Measurements from ENCODE around the gene AGAP3. TPM values are rescaled to one million over a fixed set of nuclear protein-coding genes. Genes with fewer than 3 reads are reported as not detected.

AGAP3 gene
- total RNA-seq, 4 donors from 2014 or later, result 54.9 to 74.4 (median 63.8) TPM

GRCh38 chr7:151099486-151100211 is 13.4 kb downstream of the AGAP3 start:
- in situ Hi-C loops (cut with MboI; ENCODE audit: low pct_ligation_motif_present in 1 of 4, low pct_unique_long_range_greater_than_20kb in 1 of 4, low sequenced_read_pairs in 3 of 4), result loop anchor here in 1 of 4 donors (10.0 kb wide), 1 partner anchor 65 kb away; no protein-coding TSS in a partner anchor
- intact Hi-C loops (cut with DNase I; ENCODE audit: low total_unique reads), result no loop called here
- Histone ChIP-seq H3K9me3 (no peaks in the 10 kb centered on the region), H3K4me3 (no peak overlapping the region), H3K36me3 (no peaks in the 10 kb centered on the region), H3K27me3 (no peaks in the 10 kb centered on the region), H3K4me1 (peaks cover 0 to 4% (median 2%) of the 10 kb centered on the region in 4 donors), H3K27ac (no peak overlapping the region)
- TF ChIP-seq POLR2A (IDR thresholded peaks at IDR 0.05), result no peak
- no peak for TF ChIP-seq POLR2AphosphoS5 (IDR thresholded peaks at IDR 0.05)
- TF ChIP-seq CTCF (IDR thresholded peaks at IDR 0.05), result no peak
- TF ChIP-seq EP300 (IDR thresholded peaks at IDR 0.05; ENCODE audit: low read depth), result no peak
- no peak for DNase-seq
- 40 to 69% methylated on average over 1 to 19 of the region's 20 CpGs for WGBS, 2 donors (ENCODE audit: low coverage in 1 of 2)

DNA sequence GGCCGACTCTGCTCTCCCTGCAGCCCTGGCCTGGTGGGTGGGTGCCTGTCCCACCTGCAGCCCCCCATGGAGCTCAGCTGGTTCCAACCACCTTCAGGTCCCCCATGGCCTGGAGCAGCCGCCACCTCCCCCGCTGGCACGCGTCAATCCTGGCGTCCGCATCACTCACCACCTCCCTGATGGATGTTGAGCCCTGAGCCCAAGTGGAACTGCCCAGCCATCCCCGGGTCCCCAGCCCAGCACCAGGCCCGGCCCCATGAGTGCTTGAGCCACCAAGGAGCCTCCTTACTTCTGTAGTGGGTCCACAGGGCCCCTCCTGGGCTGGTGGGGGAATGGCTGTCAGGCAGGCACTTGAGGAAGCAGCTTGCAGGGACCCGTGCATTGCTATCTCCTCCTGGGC is 14.6 kb downstream of the AGAP3 start:
- Histone ChIP-seq H3K9me3 (no peaks in the 10 kb centered on the region), H3K4me3 (no peak overlapping the region), H3K36me3 (no peaks in the 10 kb centered on the region), H3K27me3 (no peaks in the 10 kb centered on the region), H3K27ac (no peak overlapping the region), H3K4me1 (peaks cover 0 to 3% (median 0%) of the 10 kb centered on the region in 4 donors)
- no peak for DNase-seq
- in situ Hi-C loops (cut with MboI; ENCODE audit: low pct_ligation_motif_present in 1 of 4, low pct_unique_long_range_greater_than_20kb in 1 of 4, low sequenced_read_pairs in 3 of 4) (loop anchor here in 1 of 4 donors (10.0 kb wide), 1 partner anchor 66 kb away; no protein-coding TSS in a partner anchor), intact Hi-C loops (cut with DNase I; ENCODE audit: low total_unique reads) (no loop called here)
- TF ChIP-seq POLR2A (IDR thresholded peaks at IDR 0.05), result no peak
- TF ChIP-seq EP300 (IDR thresholded peaks at IDR 0.05; ENCODE audit: low read depth), result no peak
- TF ChIP-seq POLR2AphosphoS5 (IDR thresholded peaks at IDR 0.05), result no peak
- TF ChIP-seq CTCF (IDR thresholded peaks at IDR 0.05), result no peak
- WGBS, 2 donors (ENCODE audit: low coverage in 1 of 2), result 96% methylated on average over 8 of the region's 10 CpGs; no CpG with 5 or more reads in 1 of the 2 donors

GRCh38 chr7:151101621-151102396 is 15.5 kb downstream of the AGAP3 start:
- intact Hi-C loops (cut with DNase I; ENCODE audit: low total_unique reads) (no loop called here), in situ Hi-C loops (cut with MboI; ENCODE audit: low pct_ligation_motif_present in 1 of 4, low pct_unique_long_range_greater_than_20kb in 1 of 4, low sequenced_read_pairs in 3 of 4) (loop anchor here in 1 of 4 donors (10.0 kb wide), 1 partner anchor 67 kb away; no protein-coding TSS in a partner anchor)
- WGBS, 2 donors (ENCODE audit: low coverage in 1 of 2), result 88 to 93% methylated on average over 3 to 24 of the region's 24 CpGs
- Histone ChIP-seq H3K4me3 (no peak overlapping the region), H3K9me3 (no peaks in the 10 kb centered on the region), H3K36me3 (no peaks in the 10 kb centered on the region), H3K27me3 (no peaks in the 10 kb centered on the region), H3K27ac (no peak overlapping the region), H3K4me1 (peaks cover 0 to 3% (median 0%) of the 10 kb centered on the region in 4 donors)
- TF ChIP-seq EP300 (IDR thresholded peaks at IDR 0.05; ENCODE audit: low read depth) (no peak), CTCF (IDR thresholded peaks at IDR 0.05) (no peak), POLR2A (IDR thresholded peaks at IDR 0.05) (no peak), POLR2AphosphoS5 (IDR thresholded peaks at IDR 0.05) (no peak)
- DNase-seq, result no peak

- Histone ChIP-seq H3K27me3 (no peaks in the 10 kb centered on the region), H3K4me3 (no peak overlapping the region), H3K9me3 (no peaks in the 10 kb centered on the region), H3K4me1 (peaks cover 0 to 3% (median 0%) of the 10 kb centered on the region in 4 donors), H3K27ac (no peak overlapping the region), H3K36me3 (no peaks in the 10 kb centered on the region)
- 80 to 82% methylated on average over 1 to 3 of the region's 3 CpGs for WGBS, 2 donors (ENCODE audit: low coverage in 1 of 2)
- DNase-seq, result no peak
- intact Hi-C loops (cut with DNase I; ENCODE audit: low total_unique reads) (no loop called here), in situ Hi-C loops (cut with MboI; ENCODE audit: low pct_ligation_motif_present in 1 of 4, low pct_unique_long_range_greater_than_20kb in 1 of 4, low sequenced_read_pairs in 3 of 4) (loop anchor here in 1 of 4 donors (10.0 kb wide), 1 partner anchor 68 kb away; no protein-coding TSS in a partner anchor)
- TF ChIP-seq CTCF (IDR thresholded peaks at IDR 0.05) (no peak), POLR2A (IDR thresholded peaks at IDR 0.05) (no peak), POLR2AphosphoS5 (IDR thresholded peaks at IDR 0.05) (no peak), EP300 (IDR thresholded peaks at IDR 0.05; ENCODE audit: low read depth) (no peak)
Observed at GRCh38 chr7:151102991-151103390, 16.7 kb downstream of the AGAP3 start.
